WI38 (cell line): ENCODE results near the gene HEG1.

ENCODE experiments used
- H3K4me3 ChIP-seq: 2 replicates; pipeline ENCODE4 v1.5.1; 2011; ENCODE audit warnings: low read depth, mild to moderate bottlenecking, control low read depth, low read length
- CTCF ChIP-seq: IDR thresholded peaks from 2 replicates; pipeline ENCODE4 v1.5.1; 2012; ENCODE audit warnings: low read depth, mild to moderate bottlenecking, control low read depth, low read length

Gene HEG1

DNA sequence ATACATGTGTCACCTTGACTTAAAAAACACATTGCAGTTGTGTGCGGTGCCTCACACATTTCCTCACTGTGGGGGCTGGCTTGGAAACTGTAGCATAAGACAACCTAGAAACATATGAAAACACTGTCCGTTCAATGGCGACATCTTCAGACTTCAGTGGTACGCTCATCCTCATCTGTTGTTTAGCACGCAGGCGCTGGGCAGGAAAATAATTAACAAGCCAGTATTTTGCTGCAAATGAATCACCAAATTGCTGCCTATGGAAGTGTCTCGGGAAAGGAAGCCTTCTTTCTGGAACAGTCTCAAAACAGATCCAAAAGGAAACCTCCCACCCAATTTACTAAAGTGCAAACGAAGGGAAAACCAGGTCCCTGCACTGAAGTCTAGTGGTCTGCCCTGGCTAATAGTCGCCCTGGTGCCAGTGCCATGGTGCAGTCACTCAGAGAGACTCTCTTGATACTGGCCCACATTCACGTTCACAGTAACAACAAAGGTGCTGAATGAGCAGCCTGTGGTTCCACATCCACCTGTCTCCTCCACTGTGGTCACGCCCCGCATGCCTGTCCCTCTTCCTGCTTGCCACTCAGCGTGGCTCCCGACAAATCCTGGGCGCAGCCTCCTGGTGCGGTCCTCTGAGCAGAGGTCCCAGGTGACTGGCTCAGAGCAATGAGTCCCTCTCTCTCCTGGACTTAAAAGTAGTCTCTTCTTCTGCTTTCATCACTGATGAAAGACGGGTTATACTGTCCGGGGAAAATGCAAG lies 85.7 kb downstream of the HEG1 start:
- no peak for TF ChIP-seq CTCF
- H3K4me3 ChIP-seq, result no peak overlapping the region

DNA sequence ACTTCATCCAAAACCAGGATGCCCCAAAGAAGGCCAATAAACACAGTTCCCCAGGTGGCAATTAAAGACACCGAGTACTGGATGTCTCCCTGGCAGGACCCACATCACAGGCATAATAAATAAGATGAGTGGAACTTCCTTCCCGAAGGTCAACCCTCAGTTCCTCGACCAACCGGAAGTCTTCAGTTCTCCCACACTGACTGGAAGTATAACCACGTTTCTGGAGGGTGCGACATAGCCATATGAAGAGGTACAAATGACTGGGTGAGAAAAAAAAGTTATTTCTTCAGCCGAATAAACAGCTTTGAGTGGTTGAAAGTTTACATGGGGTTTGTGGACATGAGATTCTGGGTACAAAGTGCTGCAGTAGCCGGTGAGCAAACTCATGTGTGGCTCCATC lies 86.6 kb downstream of the HEG1 start:
- TF ChIP-seq CTCF, result no peak
- H3K4me3 ChIP-seq, result no peak overlapping the region

GRCh38 chr3:124967964-124968363 lies 87.8 kb downstream of the HEG1 start:
- H3K4me3 ChIP-seq, result no peak overlapping the region
- no peak for TF ChIP-seq CTCF

GRCh38 chr3:124966521-124967445 lies 89.0 kb downstream of the HEG1 start:
- H3K4me3 ChIP-seq, result no peak overlapping the region
- no peak for TF ChIP-seq CTCF

DNA sequence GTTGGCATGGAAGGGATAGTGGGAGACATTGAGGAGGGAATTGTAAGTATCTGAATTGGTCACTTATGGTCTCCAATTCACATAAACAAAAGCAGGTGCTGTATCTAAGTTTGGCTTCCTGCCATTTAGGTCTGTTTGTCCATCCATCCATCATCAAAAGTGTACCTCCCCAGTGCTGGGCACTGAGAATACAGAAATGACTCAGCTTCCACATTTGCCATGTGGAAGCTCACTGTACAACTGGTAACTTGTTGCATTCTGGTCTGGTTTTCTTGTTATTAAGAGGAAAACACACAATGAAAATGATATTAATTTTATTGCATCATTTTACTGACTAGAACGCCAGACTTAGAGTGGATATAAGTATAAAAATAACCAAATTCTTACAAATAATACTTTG lies 90.4 kb downstream of the HEG1 start:
- TF ChIP-seq CTCF, result no peak
- H3K4me3 ChIP-seq, result no peak overlapping the region

DNA sequence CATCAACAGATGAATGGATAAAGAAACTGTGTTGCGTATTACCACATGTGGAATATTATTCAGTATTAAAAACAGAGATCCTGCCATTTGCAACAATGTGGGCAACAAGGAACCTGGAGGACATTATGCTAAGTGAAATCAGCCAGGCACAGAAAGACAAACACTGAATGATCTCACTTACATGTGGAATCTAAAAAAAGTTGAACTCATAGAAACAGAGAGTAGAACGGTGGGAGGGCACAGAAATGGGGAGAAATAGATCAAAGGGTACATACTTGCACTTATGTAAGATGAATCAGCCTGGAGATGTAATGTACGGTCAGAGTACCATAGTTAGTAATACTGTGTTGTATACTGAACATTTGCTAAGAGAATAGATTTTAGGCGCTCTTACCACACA lies 91.4 kb downstream of the HEG1 start:
- no peak for TF ChIP-seq CTCF
- no peak overlapping the region for H3K4me3 ChIP-seq

- H3K4me3 ChIP-seq, result no peak overlapping the region
- no peak for TF ChIP-seq CTCF
Observed at GRCh38 chr3:124963755-124964154, 92.0 kb downstream of the HEG1 start.
